Fibroblast of the aortic adventitia (primary cell): ENCODE measurements around the gene CTNNBL1. TPM values are rescaled to one million over a fixed set of nuclear protein-coding genes. Genes with fewer than 3 reads are reported as not detected.
A peak's percentile ranks its signal among the peaks of the same experiment; 100 is the strongest.

ENCODE experiments used
- DNase-seq: peaks from one replicate; pipeline ENCODE4 v3.0.0-alpha.2; 2010; ENCODE audit warnings: low read depth
- H3K4me3 ChIP-seq: 2 replicates; pipeline ENCODE4 v1.5.1; 2011; ENCODE audit warnings: low read depth, mild to moderate bottlenecking, control low read depth, low read length, moderate library complexity
- CTCF ChIP-seq: IDR thresholded peaks from 2 replicates; pipeline ENCODE4 v1.5.1; 2011; ENCODE audit warnings: mild to moderate bottlenecking, low read length, control low read depth, inconsistent platforms; ENCODE audit not compliant: insufficient read depth
- total RNA-seq: library from RNA; depleted of rRNA; stranded (reverse); fragments of >200 nt; gene quantifications from 2 replicates; pipeline ENCODE4 v1.2.3, GENCODE V29; 2012; ENCODE audit warnings: low replicate concordance

The CTNNBL1 gene
- total RNA-seq, 1 donor: 23.1 TPM

- H3K4me3 ChIP-seq: no peak overlapping the region
- DNase-seq: peak; percentile 21
- no peak for TF ChIP-seq CTCF
These were observed 47.2 kb downstream of the CTNNBL1 start for GRCh38 chr20:37741055-37741454.

GRCh38 chr20:37741570-37741969 is 47.7 kb downstream of the CTNNBL1 start:
- TF ChIP-seq CTCF: no peak
- H3K4me3 ChIP-seq: no peak overlapping the region
- DNase-seq: no peak

- no peak for TF ChIP-seq CTCF
- DNase-seq: no peak
- no peak overlapping the region for H3K4me3 ChIP-seq
These were observed 48.3 kb downstream of the CTNNBL1 start for GRCh38 chr20:37742131-37742530.

- no peak overlapping the region for H3K4me3 ChIP-seq
- DNase-seq: no peak
- TF ChIP-seq CTCF: no peak
These were observed 50.5 kb downstream of the CTNNBL1 start for GRCh38 chr20:37744347-37744746.

GRCh38 chr20:37745553-37745952 is 51.7 kb downstream of the CTNNBL1 start:
- DNase-seq: no peak
- H3K4me3 ChIP-seq: no peak overlapping the region
- TF ChIP-seq CTCF: no peak

- no peak for DNase-seq
- TF ChIP-seq CTCF: no peak
- H3K4me3 ChIP-seq: no peak overlapping the region
These were observed 54.2 kb downstream of the CTNNBL1 start for GRCh38 chr20:37748015-37748414.

- no peak for TF ChIP-seq CTCF
- DNase-seq: no peak
- H3K4me3 ChIP-seq: no peak overlapping the region
These were observed 55.4 kb downstream of the CTNNBL1 start for GRCh38 chr20:37749218-37749617.
